Liver (tissue), 3 donors: Measurements from ENCODE around the gene CDK8.

Experiments
- EGR1 ChIP-seq, 2 donors: IDR thresholded peaks; 2 replicates each; pipeline ENCODE4 v1.6.1; 2016 to 2018; ENCODE audit warnings: antibody characterized with exemption in 2 of 2, low read depth in 2 of 2
- FOXA1 ChIP-seq: IDR thresholded peaks from 2 replicates; pipeline ENCODE4 v1.6.1; 2016; ENCODE audit warnings: antibody characterized with exemption
- GABPA ChIP-seq, 2 donors: IDR thresholded peaks in 1 of 2; conservative IDR thresholded peaks in 1 of 2; 2 replicates each; pipeline ENCODE4 v1.6.1; 2016; ENCODE audit warnings: antibody characterized with exemption in 2 of 2, mild to moderate bottlenecking in 1 of 2, moderate library complexity in 1 of 2
- HNF4A ChIP-seq, 2 donors: conservative IDR thresholded peaks; 2 replicates each; pipeline ENCODE4 v1.6.1; 2016; ENCODE audit warnings: antibody characterized with exemption in 2 of 2, mild to moderate bottlenecking in 2 of 2
- RAD21 ChIP-seq, 2 donors: IDR thresholded peaks; 2 replicates each; pipeline ENCODE4 v1.6.1; 2016; ENCODE audit warnings: antibody characterized with exemption in 2 of 2, mild to moderate bottlenecking in 2 of 2
- RXRA ChIP-seq, 2 donors: IDR thresholded peaks; 2 replicates each; pipeline ENCODE4 v1.6.1; 2017 to 2018; ENCODE audit warnings: antibody characterized with exemption in 2 of 2, mild to moderate bottlenecking in 1 of 2
- SP1 ChIP-seq: IDR thresholded peaks from 2 replicates; pipeline ENCODE4 v1.6.1; 2018; ENCODE audit warnings: antibody characterized with exemption, mild to moderate bottlenecking
- TAF1 ChIP-seq: conservative IDR thresholded peaks from 2 replicates; pipeline ENCODE4 v1.6.1; 2016; ENCODE audit warnings: antibody characterized with exemption, mild to moderate bottlenecking
- YY1 ChIP-seq: IDR thresholded peaks from 2 replicates; pipeline ENCODE4 v1.6.1; 2016; ENCODE audit warnings: antibody characterized with exemption, mild to moderate bottlenecking
- TF ChIP-seq, protein P1 (sequence below): fragments of 150-350 bp; IDR thresholded peaks from 2 replicates; pipeline ENCODE4 v1.5.1; 2017; ENCODE audit warnings: improper control_type of control experiment, low read depth, low read length; ENCODE audit not compliant: missing input control
- TF ChIP-seq, protein P2 (sequence below): IDR thresholded peaks from 2 replicates; pipeline ENCODE4 v1.6.1; 2016; ENCODE audit warnings: antibody characterized with exemption
- TF ChIP-seq, protein P3 (sequence below): IDR thresholded peaks from 2 replicates; pipeline ENCODE4 v1.6.1; 2016; ENCODE audit warnings: antibody characterized with exemption, mild to moderate bottlenecking
- donor health status: healthy.
- donor health status: healthy.

- TF ChIP-seq, protein P1, sequence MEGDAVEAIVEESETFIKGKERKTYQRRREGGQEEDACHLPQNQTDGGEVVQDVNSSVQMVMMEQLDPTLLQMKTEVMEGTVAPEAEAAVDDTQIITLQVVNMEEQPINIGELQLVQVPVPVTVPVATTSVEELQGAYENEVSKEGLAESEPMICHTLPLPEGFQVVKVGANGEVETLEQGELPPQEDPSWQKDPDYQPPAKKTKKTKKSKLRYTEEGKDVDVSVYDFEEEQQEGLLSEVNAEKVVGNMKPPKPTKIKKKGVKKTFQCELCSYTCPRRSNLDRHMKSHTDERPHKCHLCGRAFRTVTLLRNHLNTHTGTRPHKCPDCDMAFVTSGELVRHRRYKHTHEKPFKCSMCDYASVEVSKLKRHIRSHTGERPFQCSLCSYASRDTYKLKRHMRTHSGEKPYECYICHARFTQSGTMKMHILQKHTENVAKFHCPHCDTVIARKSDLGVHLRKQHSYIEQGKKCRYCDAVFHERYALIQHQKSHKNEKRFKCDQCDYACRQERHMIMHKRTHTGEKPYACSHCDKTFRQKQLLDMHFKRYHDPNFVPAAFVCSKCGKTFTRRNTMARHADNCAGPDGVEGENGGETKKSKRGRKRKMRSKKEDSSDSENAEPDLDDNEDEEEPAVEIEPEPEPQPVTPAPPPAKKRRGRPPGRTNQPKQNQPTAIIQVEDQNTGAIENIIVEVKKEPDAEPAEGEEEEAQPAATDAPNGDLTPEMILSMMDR: no peak
- TF ChIP-seq RXRA (IDR thresholded peaks at IDR 0.05) (no peak), TAF1 (no peak), RAD21 (IDR thresholded peaks at IDR 0.05) (no peak), HNF4A (conservative IDR thresholded peaks at IDR 0.05) (no peak), YY1 (no peak), SP1 (no peak), FOXA1 (no peak), GABPA (IDR thresholded peaks at IDR 0.05 in 1 of 2, conservative IDR thresholded peaks at IDR 0.05 in 1 of 2) (no peak), EGR1 (IDR thresholded peaks at IDR 0.05; ENCODE audit: low read depth in 2 of 2) (no peak)
- TF ChIP-seq, protein P2, sequence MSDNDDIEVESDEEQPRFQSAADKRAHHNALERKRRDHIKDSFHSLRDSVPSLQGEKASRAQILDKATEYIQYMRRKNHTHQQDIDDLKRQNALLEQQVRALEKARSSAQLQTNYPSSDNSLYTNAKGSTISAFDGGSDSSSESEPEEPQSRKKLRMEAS: no peak
- TF ChIP-seq, protein P3, sequence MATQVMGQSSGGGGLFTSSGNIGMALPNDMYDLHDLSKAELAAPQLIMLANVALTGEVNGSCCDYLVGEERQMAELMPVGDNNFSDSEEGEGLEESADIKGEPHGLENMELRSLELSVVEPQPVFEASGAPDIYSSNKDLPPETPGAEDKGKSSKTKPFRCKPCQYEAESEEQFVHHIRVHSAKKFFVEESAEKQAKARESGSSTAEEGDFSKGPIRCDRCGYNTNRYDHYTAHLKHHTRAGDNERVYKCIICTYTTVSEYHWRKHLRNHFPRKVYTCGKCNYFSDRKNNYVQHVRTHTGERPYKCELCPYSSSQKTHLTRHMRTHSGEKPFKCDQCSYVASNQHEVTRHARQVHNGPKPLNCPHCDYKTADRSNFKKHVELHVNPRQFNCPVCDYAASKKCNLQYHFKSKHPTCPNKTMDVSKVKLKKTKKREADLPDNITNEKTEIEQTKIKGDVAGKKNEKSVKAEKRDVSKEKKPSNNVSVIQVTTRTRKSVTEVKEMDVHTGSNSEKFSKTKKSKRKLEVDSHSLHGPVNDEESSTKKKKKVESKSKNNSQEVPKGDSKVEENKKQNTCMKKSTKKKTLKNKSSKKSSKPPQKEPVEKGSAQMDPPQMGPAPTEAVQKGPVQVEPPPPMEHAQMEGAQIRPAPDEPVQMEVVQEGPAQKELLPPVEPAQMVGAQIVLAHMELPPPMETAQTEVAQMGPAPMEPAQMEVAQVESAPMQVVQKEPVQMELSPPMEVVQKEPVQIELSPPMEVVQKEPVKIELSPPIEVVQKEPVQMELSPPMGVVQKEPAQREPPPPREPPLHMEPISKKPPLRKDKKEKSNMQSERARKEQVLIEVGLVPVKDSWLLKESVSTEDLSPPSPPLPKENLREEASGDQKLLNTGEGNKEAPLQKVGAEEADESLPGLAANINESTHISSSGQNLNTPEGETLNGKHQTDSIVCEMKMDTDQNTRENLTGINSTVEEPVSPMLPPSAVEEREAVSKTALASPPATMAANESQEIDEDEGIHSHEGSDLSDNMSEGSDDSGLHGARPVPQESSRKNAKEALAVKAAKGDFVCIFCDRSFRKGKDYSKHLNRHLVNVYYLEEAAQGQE: no peak
Measured at GRCh38 chr13:26295812-26296211, 41.9 kb downstream of the CDK8 start.
